IPS DF 19.7 (cell line): ENCODE measurements around the gene MSI2.

Experiments used
- DNase-seq: peaks from one replicate; pipeline ENCODE4 v3.0.0-alpha.2; 2013; ENCODE audit warnings: low read depth, low spot score

Gene MSI2

DNA sequence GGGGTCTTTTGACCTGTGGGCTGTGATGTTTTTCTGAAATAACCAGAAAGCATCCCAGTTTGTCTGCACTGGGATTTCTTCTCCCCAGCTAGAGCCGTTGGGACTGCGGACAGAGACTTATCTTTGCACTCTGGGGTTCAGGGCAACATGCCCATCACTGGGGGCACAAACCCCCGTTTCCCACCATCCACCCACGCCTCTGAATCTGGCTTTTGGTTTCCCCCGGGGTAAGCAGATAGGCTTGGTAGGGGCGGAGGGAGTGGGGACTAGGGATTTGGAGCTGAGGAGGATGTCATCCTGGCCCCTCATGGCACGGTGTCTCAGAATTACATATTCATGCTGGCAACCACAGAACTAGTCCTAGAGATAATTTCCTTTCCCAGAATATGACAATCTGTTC is 420.2 kb downstream of the MSI2 start:
- DNase-seq = no peak

DNA sequence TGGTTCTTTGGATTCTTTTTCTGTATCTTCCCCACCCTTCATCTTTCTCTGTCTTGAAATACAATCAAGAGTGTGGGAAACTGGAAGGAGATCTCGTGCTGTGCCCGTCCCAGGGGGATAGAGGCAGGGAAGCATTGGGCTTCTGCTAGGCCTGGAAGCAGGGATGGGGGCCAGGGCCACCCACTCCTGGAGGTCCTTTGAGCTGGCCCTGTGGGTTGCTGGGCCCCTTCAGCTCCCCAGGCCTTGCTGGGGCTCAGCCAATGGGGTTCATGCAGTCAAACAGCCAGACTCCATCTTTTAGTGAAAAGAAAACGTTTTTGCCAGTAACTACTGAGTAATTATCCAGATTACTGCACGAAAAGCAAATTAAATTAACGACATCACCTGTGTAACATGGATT is 421.0 kb downstream of the MSI2 start:
- DNase-seq = no peak

DNA sequence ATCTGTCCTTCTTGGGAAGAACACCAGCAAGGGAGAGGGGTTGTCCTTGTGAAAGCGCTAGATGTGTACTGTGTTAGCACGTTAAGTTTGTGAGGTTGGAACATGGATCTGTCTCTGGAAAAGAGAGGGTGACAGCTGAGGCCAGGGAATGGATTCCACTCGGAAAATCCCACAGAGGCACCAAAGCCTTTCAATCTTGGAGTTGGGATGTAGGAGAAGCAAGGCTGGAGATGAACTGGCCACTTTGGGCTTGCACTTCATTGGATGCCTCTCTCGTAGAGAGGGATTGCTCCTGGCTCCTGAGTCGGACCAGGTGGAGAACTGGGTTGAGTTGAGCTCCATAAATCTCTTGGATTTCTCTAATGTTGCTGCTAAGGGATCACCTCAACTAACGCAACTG is 421.5 kb downstream of the MSI2 start:
- no peak for DNase-seq

DNA sequence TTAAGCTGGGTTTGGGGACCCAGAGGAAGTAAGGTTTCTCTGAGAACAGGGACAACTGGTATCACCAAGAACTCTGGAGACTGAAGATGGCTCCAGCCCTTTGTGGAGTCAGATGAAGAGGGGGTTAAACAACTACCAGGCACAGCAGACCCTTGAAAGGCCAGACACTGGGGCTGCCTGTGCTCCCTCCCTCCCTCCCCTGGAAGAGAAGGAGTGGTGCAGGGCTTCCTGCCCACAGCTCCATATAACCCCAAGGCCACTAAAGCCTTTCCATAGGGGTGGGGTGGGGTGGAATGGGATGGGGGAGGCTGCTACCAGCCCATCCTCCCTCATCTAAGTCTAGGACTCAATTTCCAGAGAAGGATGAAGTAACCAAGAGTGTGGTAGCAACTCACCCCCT is 422.1 kb downstream of the MSI2 start:
- DNase-seq = no peak

DNA sequence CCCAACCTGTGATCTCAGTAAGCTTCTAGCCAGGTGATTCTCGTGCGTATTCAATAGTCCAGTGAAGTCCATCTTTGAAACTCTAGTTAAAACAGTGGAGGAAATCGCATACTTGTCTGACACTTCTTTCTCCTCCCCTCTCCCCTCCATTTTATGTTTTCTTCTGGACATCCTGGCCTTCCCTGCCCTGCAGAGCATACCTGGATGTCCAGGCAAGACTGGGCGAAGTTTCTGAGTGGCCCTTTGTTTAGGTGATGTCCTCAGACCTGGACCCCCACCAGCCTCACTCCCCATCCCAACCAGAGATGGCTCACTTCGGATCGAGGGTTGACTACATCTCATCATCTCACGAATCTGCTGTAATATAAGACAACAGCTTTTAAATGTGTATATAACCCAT is 423.0 kb downstream of the MSI2 start:
- no peak for DNase-seq

DNA sequence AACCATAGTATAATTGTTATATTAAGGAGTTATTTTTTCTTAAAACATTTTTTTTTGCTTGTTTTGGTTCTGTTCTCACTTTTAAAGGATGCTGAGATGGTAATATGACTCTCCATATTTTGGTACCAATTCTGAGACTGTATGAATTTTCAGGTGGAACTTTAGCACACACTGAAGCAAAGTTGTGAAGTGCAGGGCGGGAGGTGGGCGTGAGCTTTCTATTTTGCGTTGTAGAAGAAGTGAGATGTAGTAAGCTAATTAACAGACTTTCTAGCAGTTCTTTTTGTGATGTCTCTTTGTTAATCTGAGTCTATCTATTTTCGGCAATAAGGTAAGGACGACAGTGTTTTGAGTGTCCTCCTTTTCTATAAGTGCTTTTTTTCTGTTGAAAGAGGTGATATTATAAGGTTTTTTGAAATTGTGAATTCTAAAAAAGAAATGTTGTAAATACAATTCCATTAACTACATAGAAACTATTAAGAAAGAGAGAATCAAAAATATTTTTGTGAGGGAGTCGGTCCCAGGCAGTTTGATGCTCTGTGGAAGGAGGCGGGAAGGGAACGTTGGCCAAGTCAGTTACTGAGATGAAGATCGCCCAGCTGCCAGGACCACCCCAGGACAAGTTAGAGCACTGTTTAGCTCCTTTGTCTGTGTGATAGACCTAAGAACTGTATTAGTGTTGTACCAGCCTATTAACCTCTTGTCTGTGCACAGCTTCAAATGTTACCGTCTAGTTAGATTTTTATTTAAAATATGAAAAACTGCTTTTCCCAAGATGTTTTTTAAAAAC is 423.8 kb downstream of the MSI2 start:
- no peak for DNase-seq

DNA sequence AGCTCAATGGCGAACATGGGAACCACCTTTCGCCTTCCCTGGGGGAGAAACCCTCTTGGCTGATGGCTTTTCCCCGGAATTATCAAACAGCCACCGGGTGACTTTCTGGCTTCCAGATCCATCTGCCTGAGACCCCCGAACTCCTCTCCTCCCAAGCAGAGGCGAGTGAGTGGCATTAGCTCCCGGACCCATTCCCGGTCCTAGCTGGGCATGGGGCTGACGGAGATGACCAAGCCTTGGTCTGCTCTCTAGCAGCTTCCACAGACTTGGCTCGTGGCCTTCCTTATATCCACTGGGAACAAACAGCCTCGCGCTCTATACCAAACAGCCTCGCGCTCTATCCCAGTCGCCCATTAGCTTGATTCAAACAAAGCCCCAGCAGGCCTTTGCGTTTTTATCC is 426.4 kb downstream of the MSI2 start:
- DNase-seq = no peak

DNA sequence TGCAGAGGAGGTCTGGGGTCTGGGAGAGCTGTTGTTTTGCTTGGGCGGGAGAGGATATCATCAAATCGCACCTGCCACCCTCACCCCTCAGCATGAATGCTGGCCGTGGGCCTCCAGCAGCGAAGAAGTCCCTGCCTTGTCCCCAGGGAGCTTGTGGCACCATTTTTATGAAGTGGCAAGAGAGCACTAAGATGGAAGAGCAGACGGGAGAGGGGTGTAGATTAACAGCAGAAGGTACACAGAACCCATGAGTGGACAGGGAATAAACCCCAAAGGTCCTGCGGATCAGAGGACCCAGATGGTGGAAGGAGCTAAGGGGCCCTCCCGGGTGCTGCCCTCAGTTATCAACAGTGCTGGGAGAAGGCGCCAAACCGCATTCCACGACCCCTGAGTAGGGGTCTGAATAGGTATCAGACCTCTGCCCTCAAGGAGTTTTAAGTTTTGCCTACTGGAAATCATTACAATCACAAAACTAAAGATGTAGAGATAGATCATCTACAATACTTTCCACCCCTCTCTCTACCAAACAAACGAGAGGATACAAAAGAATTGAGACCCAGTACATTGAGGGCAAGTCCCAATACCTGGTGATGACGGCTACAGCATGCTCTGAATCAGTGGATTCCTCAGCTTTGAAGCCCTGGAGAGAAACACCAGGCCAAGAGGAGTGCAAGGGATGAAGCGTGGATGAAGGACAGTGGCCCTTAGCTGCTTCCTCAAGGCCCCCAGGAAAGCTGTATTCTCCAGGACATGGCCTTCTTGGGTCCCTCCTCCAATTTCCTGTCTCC is 428.6 kb downstream of the MSI2 start:
- no peak for DNase-seq

DNA sequence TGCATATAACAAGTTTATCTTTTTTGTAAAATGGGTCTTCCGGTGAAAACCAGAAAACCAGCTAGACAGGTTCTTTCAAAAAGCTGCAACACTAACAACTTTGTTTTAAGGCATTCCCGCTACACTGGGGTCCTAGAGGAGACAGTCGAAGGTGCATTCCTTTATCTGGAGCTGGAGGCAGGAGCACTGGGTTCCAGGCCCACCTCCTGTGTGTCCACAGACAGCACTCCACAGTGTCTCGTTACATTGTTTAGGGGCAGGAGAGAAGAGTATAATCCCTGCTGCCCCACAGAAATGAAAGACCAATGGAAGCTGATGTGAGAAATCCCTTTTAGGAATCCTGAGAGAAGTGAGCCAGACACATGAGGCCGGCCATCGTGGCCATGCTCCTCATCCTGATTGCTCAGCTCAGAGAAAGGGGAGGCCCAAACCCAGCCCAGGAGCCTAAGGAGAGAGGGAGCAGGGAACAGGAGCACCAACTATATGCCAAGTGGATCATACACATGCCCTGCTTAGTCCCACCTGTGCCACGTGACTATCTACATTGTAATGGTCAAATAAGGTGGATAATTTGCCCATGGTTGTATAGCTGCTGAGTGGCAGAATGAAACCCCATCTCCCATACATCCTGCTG is 429.3 kb downstream of the MSI2 start:
- no peak for DNase-seq

DNA sequence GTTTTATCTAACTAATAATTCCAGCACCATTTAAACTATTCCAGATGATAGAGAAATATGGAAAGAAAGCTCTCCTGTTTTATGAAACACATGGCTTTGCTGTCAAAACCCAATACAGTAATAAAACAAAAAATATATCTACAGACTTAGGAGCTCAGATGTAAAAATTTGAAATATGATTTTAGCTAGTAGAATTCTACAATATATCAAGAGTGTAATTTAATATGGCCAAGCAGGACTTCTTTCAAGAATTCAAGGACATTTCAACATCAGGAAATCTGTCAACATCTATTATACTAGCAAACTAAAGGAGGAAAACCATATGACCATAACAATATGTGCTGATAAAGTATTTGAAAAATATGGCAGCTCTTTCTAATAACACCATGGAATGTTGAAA is 431.3 kb downstream of the MSI2 start:
- DNase-seq = no peak

DNA sequence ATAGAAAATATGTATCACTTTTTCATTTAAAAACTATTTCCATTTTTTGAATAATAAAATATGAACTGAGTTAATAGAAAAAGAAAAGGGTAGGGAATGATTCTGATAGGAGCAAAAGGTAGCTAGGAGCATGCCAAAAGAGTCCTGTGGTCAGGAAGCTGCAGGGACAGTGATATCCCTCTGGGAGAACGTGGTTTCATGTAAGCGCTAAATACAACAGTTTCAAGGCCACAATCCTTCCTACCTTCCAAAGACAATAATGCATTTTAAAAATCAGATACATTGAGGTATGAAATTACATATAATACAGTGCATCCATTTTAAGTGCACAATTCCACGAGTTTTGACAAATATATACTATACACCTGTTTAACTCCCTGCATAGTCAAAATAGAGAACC is 432.9 kb downstream of the MSI2 start:
- no peak for DNase-seq

DNA sequence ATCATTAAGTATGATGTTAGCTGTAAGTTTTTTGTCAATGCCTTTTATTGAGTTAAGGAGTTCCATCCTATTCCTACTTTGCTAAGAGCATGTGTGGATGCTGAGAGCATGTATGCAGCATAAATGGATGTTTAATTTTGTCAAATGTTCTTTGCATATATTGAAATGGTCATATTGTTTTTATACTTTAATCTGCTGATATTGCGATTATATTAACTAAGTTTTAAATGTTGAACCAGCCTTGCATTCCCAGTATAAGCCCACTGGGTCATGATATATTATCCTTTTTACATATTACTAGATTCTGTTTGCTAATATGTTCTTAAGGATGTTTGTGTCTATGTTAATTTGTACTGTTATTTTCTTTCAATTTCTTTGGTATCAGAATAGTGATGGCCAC is 435.6 kb downstream of the MSI2 start:
- no peak for DNase-seq

DNA sequence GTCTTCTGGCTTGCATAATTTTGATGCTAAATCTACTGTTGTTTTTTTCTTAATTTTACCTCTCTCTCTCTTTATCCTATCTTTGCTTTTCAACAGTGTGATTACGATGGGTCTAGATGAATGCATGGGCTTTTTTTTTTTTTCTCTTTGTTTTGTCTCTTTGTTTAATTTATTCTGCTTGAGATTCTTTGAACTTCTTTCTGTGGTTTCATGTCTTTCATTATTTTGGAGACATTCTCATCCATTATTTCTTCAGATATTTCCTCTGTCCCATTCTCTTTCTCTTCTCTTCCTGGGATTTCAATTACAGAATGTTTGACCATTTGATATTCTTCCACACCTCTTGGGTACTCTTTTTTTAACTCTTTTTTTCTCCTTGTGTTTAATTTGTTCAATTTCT is 436.4 kb downstream of the MSI2 start:
- no peak for DNase-seq

DNA sequence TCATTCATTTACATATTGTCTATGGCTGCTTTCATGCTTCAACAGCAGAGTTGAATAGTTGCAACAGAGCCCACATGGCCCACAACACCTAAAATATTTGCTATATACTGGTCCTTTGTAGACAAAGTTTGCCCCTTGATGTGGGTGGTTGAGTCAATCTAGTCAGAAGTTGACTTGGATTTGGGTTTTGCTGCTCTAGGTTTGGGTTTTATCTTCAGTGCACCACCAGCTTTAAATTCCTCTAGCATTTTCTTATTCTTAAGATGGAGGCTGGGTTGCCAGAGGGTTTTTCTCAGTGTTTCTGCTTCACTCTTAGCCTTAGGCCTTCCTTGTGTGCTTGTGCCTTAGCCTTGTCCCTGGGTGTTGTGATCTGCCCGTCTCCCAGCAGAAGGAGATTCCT is 437.7 kb downstream of the MSI2 start:
- no peak for DNase-seq

DNA sequence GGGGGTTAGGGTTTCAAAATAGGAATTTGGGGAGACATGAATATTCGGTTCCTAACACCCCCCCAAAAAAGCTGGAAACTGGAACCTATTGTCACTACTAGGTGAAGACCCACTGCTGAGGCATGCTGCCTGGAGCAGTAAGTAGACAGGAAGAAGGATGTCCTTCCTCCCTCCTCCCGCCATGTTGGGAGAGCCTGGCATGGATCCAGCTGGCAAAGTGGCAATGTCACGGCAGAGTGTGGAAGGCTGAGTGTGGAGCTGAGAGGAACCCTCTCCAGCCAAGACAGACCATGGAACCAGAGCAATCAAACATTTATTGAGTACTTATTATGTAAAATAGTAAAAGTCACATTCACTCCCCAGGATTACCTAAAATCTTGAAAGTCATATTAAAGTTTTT is 439.7 kb downstream of the MSI2 start:
- DNase-seq = no peak

DNA sequence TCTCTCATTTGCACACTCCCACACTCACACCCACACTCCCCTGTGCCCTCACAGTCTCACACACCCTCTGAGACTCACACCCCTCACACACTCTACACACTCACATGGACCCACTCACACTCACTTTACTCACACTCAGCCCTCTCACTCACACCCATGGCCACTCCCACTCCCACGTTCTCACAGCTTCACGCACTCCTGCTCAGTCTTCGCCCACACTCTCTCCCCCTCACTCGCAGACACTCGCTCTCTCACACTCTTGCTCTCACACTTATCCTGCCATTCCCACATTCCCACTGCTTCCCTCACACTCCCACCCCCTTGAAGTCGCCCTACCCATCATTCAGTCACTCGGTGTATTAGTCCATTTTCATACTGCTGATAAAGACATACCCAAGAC is 440.9 kb downstream of the MSI2 start:
- DNase-seq = no peak

DNA sequence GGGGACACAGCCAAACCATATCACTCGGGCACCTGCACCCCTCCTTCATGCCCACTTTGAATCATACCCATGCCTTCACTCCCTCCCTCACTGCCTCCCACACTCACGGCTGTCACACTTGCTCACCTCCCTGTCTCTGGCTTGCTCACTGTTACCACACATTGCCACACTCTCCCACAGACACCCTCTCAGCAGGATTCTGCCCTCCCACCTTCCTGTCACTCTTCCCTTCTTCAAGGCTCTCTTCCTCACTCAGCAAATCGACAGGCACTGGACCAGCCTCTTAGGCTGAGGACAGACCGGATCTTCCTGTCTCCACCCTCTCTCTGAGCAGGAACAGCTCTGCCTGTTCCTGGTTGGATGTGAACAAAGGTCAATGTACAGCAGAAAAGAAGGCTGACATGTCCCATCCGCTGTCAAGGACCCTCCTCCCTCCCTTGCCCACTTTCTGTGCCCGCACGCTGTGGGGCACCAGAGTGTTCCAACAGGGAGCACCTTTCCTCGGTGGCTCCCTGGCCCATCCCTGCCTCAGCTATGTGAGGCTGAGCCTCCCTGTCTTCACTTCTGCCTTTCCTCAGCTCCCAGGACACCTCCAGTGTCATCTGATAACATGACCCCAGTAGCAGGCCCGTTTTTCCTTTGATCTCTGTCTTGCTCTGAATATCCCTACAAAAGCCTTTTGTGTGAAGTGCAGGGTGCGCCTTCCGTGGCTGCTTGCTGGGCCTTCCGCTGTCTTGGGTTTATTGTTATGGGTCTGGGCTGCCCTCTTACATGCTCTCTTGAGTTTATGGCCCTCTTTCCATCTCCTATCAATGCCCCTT is 441.8 kb downstream of the MSI2 start:
- no peak for DNase-seq

DNA sequence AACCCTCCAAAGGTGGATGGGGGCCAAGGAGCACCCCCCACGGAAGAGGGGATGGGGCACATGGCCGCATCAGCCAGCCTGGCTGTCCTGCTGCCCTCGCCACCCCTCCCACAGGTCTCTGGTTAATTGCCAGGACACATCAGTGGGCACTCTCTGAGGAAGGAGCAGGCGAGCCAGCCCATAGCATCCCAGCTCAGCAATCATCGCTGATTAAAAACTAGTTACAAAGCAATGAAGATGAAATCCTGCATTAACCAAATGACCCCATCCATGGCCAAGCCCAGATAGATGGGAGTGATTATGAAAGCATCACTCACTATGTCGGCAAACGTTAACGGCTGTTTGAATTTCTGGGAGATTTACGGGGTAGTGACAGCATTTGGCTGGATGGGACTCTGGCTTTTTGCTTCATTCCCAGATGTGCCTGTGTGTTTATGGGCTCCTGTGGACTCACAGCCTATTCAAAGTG is 443.5 kb downstream of the MSI2 start:
- no peak for DNase-seq

DNA sequence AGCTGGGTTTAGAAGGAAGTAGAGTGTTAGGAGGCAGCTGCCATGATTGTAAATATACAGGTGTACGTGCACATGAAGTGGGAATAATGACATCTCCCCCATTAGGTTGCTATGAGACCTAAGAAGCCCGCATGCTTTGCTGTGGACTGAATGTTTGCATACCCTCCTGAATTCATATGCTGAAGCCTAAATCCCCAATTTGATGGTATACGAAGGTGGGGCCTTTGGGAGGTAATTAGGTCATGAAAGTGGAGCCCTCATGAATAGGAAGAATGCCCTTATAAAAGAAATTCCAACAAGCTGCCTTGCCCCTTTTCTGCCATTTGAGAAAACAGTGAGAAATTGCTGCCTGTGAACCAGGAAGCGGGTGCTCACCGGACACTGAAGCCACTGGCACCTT is 444.8 kb downstream of the MSI2 start:
- DNase-seq = no peak

DNA sequence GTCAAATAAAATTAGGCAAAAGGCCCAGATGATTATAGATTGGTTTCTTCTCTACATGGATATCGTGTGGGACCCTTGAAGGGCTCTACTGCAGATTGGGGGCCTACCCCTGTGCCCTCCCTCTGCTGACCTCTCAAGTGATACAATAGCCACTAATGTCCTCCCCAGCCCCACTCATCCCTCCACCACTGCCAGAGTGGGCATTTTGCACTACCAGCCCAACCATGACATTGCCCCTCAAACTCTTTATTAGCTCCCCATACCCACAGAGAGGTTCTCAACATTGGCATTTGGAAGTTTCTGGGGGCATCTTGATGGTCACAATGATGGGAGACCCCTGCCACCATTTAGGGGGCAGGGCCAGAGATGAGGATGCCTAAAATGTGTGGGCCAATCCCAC is 446.9 kb downstream of the MSI2 start:
- no peak for DNase-seq

DNA sequence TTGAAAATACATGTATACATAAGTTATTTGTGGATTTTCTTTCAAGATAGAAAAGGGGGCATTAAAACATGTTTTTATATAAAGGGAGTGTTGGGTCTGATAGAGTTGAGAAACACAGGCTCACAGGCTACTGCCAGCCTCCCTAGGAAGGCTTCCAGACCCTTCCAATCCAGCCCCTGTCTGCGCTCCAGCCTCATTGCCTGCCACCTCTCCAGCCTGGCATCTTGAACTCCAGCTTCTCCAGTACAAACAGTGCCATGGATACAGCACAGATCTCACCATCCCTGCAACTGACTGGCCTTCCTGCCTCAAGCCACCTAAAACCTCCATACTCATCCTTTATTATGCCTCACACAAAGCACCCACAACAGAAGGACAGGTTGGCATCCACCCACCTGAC is 448.1 kb downstream of the MSI2 start:
- DNase-seq = no peak
